K562 (cell line): Measurements from ENCODE around the gene FRMD4A.

Experiments
- HDAC2 ChIP-seq: fragments of 450-650 bp; IDR thresholded peaks from 2 replicates; pipeline ENCODE4 v1.6.1; 2016; ENCODE audit warnings: mild to moderate bottlenecking
- JUND ChIP-seq, 2 experiments: IDR thresholded peaks; 2 replicates in 1 of 2; 3 replicates in 1 of 2; pipeline ENCODE4 v1.6.1; 2011; ENCODE audit warnings: borderline replicate concordance in 2 of 2, low read depth in 2 of 2, low read length in 2 of 2, improper control_type of control experiment in 1 of 2, missing biosample characterization in 1 of 2, missing genetic modification characterization in 1 of 2, missing genetic modification reagents in 1 of 2
- MAZ ChIP-seq, 2 experiments: fragments of 450-650 bp in 1 of 2; sonication (generic) in 1 of 2; formaldehyde crosslinking; IDR thresholded peaks in 1 of 2; conservative IDR thresholded peaks in 1 of 2; 2 replicates each; pipeline versions ENCODE4 v1.4.0 to v1.5.0; 2020; ENCODE audit warnings: mild to moderate bottlenecking in 1 of 2, missing genetic modification reagents in 1 of 2
- NFE2 ChIP-seq: IDR thresholded peaks from 2 replicates; pipeline ENCODE4 v1.6.1; 2014; ENCODE audit warnings: antibody characterized with exemption, low read depth
- PRMT5 ChIP-seq: sonication (generic); formaldehyde crosslinking; IDR thresholded peaks from 2 replicates; pipeline ENCODE4 v1.5.0; 2020; ENCODE audit warnings: missing genetic modification reagents
- RNF2 ChIP-seq: sonication (generic); IDR thresholded peaks from 2 replicates; pipeline ENCODE4 v1.6.1; 2016
- SETDB1 ChIP-seq: IDR thresholded peaks from one replicate; pipeline ENCODE4 v1.6.1; 2012; ENCODE audit warnings: low read length, control low read depth, inconsistent platforms

DNA sequence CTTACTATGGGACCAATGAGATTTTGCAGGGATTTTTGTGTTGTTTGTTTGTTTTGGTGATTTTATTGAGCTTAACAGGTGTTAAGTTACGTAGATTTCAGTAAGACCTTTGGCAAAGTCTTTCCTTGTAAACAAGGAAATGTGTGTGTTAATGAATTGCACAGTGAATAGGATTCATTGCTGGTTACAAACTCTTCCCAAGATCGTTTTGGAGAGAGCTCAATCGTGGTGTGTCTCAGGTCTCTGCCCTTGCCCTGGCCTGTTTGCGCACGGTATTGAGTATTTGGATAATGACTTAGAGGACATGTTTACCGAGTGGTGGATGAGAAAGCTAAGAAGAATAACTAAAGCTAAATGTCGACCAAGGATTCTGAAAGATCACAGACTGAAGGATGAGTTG, 702.1 kb downstream of the FRMD4A start:
- TF ChIP-seq RNF2 (no peak), HDAC2 (no peak), MAZ (CRISPR knock-in tag; conservative IDR thresholded peaks at IDR 0.05 in 1 of 2, IDR thresholded peaks at IDR 0.05 in 1 of 2) (no peak), PRMT5 (CRISPR knock-in tag) (no peak), JUND (IDR thresholded peaks at IDR 0.05; ENCODE audit: borderline replicate concordance, low read depth, low read length) (no peak), JUND (tag; IDR thresholded peaks at IDR 0.05; ENCODE audit: borderline replicate concordance, low read depth, low read length) (no peak), SETDB1 (no peak), NFE2 (no peak)
